ENCODE results near the gene AGPAT3.

AGPAT3 gene

DNA sequence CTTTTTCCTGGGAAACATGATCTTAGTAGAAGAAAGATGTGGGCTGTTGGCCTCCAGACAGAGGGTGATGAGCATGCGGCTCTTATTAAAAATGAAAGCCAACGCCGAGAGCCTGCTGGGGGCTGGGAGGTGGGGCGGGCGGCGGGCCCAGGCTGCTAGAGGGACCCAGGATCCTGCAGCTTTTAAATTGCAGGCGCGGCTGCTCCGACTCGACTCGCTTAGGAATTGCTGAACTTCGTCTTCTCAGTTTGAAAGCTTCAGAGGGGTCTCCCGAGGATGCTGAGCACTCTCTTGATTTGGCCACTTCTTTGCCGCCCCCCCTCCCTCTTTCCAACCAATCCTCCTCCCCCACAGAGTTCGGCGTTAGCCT is 1.2 kb downstream of the AGPAT3 start:
- peak overlapping the region; percentile 98 for H3K27ac ChIP-seq
- TF ChIP-seq, protein P1, sequence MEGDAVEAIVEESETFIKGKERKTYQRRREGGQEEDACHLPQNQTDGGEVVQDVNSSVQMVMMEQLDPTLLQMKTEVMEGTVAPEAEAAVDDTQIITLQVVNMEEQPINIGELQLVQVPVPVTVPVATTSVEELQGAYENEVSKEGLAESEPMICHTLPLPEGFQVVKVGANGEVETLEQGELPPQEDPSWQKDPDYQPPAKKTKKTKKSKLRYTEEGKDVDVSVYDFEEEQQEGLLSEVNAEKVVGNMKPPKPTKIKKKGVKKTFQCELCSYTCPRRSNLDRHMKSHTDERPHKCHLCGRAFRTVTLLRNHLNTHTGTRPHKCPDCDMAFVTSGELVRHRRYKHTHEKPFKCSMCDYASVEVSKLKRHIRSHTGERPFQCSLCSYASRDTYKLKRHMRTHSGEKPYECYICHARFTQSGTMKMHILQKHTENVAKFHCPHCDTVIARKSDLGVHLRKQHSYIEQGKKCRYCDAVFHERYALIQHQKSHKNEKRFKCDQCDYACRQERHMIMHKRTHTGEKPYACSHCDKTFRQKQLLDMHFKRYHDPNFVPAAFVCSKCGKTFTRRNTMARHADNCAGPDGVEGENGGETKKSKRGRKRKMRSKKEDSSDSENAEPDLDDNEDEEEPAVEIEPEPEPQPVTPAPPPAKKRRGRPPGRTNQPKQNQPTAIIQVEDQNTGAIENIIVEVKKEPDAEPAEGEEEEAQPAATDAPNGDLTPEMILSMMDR (IDR thresholded peaks at IDR 0.05), result no peak
- no peak for TF ChIP-seq ZFX (IDR thresholded peaks at IDR 0.05; ENCODE audit: borderline replicate concordance)

DNA sequence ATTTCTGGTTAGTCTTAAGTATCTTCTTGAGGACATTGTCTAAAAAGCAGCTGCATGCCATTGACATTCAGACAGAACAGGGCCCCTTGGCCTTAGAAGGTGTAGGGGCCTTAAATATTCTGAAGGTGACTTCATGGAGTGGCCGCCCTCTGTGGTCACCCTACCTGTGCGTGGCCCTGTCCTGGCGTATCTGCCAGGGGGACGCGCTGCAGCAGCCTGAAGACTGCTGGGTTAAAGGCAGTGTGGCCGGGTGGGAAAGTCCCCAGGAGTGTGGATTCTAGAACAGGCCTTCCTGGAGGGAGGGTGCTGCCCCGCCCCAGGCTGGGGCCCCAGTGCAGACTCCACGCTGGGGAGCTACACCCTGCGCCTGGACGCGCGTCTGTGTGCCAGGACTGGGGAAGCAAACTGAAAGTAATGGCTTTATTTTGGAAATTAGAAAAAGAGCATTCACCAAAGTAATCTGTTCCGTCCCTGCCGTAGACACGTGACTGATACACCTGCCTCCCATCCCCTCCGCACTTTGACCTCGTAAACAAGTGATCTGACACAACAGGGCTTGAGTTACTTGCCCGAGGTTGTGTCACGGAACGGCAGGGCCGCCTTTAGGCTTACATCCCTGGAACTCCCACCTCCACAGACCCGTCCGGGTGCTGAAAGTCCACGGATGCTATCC is 1.8 kb downstream of the AGPAT3 start:
- peak overlapping the region; percentile 98 for H3K27ac ChIP-seq
- TF ChIP-seq ZFX (IDR thresholded peaks at IDR 0.05; ENCODE audit: borderline replicate concordance), result no peak
- TF ChIP-seq, protein P1 (IDR thresholded peaks at IDR 0.05), result no peak

DNA sequence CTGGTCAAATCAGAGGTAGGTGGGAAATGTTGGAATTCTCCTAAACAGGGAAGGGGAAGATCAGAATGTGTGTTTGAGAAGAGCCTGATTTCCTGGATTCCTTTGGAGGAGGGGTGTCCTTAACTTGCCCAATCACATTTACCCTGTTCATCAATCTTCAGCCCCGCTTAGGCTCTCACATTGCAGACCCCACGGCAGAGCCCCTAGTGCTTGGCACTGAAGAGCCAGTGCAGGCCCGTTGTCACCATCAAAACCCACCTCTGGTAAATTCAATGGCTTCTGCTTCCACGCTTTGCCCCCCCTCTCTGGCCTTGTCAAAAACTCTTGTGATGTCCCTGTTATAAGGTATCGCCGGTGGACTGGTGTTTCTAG is 2.3 kb downstream of the AGPAT3 start:
- TF ChIP-seq, protein P1 (IDR thresholded peaks at IDR 0.05), result no peak
- no peak for TF ChIP-seq ZFX (IDR thresholded peaks at IDR 0.05; ENCODE audit: borderline replicate concordance)
- peak overlapping the region; percentile 98 for H3K27ac ChIP-seq

DNA sequence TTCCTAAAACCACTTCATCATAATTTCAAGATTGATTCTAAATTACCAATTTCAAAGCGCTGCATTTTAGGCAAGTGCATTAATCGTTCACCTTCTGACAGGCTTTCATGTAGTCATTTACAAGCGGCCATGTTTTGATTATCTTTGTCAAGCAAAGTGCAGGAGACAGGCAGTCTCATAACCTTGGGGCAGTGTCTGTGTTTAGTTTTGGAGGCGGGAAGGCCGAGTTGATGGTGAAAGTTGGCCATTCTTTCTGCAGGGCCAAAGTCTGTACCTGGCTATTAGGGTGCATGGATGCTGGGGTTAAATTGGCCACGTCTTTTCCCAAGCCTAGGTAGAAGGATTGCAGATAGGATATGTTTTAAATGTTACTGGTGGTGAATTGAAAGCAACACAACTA is 2.9 kb downstream of the AGPAT3 start:
- peak overlapping the region; percentile 98 for H3K27ac ChIP-seq
- no peak for TF ChIP-seq ZFX (IDR thresholded peaks at IDR 0.05; ENCODE audit: borderline replicate concordance)
- TF ChIP-seq, protein P1 (IDR thresholded peaks at IDR 0.05), result no peak

GRCh38 chr21:43868461-43868860 is 3.4 kb downstream of the AGPAT3 start:
- no peak for TF ChIP-seq ZFX (IDR thresholded peaks at IDR 0.05; ENCODE audit: borderline replicate concordance)
- TF ChIP-seq, protein P1 (IDR thresholded peaks at IDR 0.05), result no peak
- peak overlapping the region; percentile 98 for H3K27ac ChIP-seq

- no peak overlapping the region for H3K27ac ChIP-seq
- TF ChIP-seq ZFX (IDR thresholded peaks at IDR 0.05; ENCODE audit: borderline replicate concordance), result no peak
- TF ChIP-seq, protein P1 (IDR thresholded peaks at IDR 0.05), result no peak
Measured at GRCh38 chr21:43869486-43870325, 4.7 kb downstream of the AGPAT3 start.

DNA sequence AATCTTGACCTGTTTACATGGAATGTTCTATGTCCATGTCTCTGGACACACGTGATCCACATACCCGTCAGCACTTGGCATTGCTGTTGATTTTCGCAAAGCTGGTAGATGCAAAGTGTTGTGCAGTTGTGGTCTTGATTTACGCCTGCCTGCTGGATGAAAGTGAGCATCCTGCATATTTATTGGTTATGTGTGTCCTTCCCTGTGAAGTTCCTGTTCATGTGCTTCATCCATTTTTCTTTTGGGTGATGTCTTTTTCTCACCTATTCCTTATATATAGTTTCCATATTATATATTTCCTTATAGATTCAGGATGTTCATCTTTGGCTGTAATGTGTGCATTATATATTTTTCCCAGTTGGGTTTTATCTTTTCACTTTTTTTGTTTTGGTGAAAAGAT is 6.5 kb downstream of the AGPAT3 start:
- no peak overlapping the region for H3K27ac ChIP-seq
- TF ChIP-seq, protein P1 (IDR thresholded peaks at IDR 0.05), result no peak
- no peak for TF ChIP-seq ZFX (IDR thresholded peaks at IDR 0.05; ENCODE audit: borderline replicate concordance)
